GM18508 (cell line): ENCODE data around the gene IGFN1.

Source experiments
- ATAC-seq: cut with Tn5 transposase; IDR thresholded peaks from one replicate; pipeline ENCODE4 v1.9.1; 2021; ENCODE audit warnings: moderate number of reproducible peaks; ENCODE audit not compliant: insufficient read depth, unreplicated experiment

IGFN1 gene

GRCh38 chr1:201183753-201184152 is 6.9 kb upstream of the IGFN1 start:
- ATAC-seq, result no peak

GRCh38 chr1:201184307-201185122 is 6.1 kb upstream of the IGFN1 start:
- no peak for ATAC-seq

- ATAC-seq, result no peak
Measured at GRCh38 chr1:201185123-201185453, 5.5 kb upstream of the IGFN1 start.

GRCh38 chr1:201185527-201186128 is 5.0 kb upstream of the IGFN1 start:
- no peak for ATAC-seq

- no peak for ATAC-seq
Measured at GRCh38 chr1:201186192-201186591, 4.4 kb upstream of the IGFN1 start.

- ATAC-seq, result no peak
Measured at GRCh38 chr1:201189085-201189484, 1.5 kb upstream of the IGFN1 start.

- ATAC-seq, result no peak
Measured at GRCh38 chr1:201190005-201190404, 619 bp upstream of the IGFN1 start.

GRCh38 chr1:201191653-201192260 is 1.1 kb downstream of the IGFN1 start:
- no peak for ATAC-seq

- no peak for ATAC-seq
Measured at GRCh38 chr1:201192261-201192788, 1.7 kb downstream of the IGFN1 start.

GRCh38 chr1:201194046-201194445 is 3.4 kb downstream of the IGFN1 start:
- no peak for ATAC-seq

- no peak for ATAC-seq
Measured at GRCh38 chr1:201198598-201198997, 8.0 kb downstream of the IGFN1 start.

- ATAC-seq, result no peak
Measured at GRCh38 chr1:201205036-201205435, 14.4 kb downstream of the IGFN1 start.

GRCh38 chr1:201206176-201206575 is 15.6 kb downstream of the IGFN1 start:
- no peak for ATAC-seq

- ATAC-seq, result no peak
Measured at GRCh38 chr1:201207046-201207445, 16.4 kb downstream of the IGFN1 start.

GRCh38 chr1:201208236-201208635 is 17.6 kb downstream of the IGFN1 start:
- ATAC-seq, result no peak

- ATAC-seq, result no peak
Measured at GRCh38 chr1:201212056-201212455, 21.4 kb downstream of the IGFN1 start.

GRCh38 chr1:201212461-201213055 is 21.9 kb downstream of the IGFN1 start:
- ATAC-seq, result no peak

- ATAC-seq, result no peak
Measured at GRCh38 chr1:201213106-201213770, 22.6 kb downstream of the IGFN1 start.

- no peak for ATAC-seq
Measured at GRCh38 chr1:201213926-201214325, 23.3 kb downstream of the IGFN1 start.

GRCh38 chr1:201214461-201214860 is 23.8 kb downstream of the IGFN1 start:
- no peak for ATAC-seq
